Gastroesophageal sphincter (tissue), 3 donors: ENCODE measurements around the gene ZFYVE9.

ENCODE experiments used
- POLR2A ChIP-seq, 2 donors: fragments of 450-650 bp; IDR thresholded peaks; one replicate each; pipeline ENCODE4 v1.6.1; 2017; ENCODE audit warnings: antibody characterized with exemption in 2 of 2, mild to moderate bottlenecking in 2 of 2, moderate library complexity in 1 of 2
- POLR2AphosphoS5 ChIP-seq: sonication (generic); formaldehyde crosslinking; IDR thresholded peaks from one replicate; pipeline ENCODE4 v1.6.1; 2017; ENCODE audit warnings: antibody characterized with exemption
- TF ChIP-seq, protein P1 (sequence below), 4 experiments: fragments of 200-600 bp in 2 of 4; fragments of 450-650 bp in 2 of 4; sonication (generic) in 1 of 4; IDR thresholded peaks; one replicate each; pipeline ENCODE4 v1.5.1; 2017 to 2019; ENCODE audit warnings: antibody characterized with exemption in 4 of 4, mild to moderate bottlenecking in 2 of 4, moderate library complexity in 2 of 4

DNA sequence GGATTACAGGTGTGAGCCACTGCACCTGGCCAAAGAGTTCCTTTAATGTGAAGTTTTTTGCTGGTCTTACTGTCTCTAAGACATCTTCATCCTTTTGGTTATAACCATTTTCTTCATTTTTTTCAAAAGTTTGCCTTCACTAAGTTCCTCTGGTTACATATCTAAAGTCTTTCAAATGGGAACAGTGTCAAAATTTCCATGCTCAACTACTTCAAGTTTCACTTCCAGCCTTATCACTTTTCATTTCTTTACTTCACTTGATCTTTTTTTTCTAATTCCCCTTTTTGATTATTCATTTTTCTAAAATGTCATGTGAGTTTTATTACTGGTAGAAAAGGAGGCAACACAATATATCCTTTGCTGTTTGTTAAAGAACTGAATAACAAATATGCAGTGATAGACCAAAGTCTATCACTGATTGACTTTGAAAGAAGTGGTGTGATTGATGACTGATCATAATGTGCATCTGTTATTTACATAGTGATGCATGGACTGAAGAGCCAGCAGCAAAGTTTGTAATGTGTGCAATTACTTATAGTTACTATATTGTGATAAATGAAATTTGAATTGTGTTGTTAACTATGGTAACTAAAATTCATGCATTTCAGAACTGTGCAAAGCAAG lies 16.0 kb upstream of the ZFYVE9 start:
- TF ChIP-seq POLR2AphosphoS5 (no peak), POLR2A (IDR thresholded peaks at IDR 0.05) (no peak)
- TF ChIP-seq, protein P1, sequence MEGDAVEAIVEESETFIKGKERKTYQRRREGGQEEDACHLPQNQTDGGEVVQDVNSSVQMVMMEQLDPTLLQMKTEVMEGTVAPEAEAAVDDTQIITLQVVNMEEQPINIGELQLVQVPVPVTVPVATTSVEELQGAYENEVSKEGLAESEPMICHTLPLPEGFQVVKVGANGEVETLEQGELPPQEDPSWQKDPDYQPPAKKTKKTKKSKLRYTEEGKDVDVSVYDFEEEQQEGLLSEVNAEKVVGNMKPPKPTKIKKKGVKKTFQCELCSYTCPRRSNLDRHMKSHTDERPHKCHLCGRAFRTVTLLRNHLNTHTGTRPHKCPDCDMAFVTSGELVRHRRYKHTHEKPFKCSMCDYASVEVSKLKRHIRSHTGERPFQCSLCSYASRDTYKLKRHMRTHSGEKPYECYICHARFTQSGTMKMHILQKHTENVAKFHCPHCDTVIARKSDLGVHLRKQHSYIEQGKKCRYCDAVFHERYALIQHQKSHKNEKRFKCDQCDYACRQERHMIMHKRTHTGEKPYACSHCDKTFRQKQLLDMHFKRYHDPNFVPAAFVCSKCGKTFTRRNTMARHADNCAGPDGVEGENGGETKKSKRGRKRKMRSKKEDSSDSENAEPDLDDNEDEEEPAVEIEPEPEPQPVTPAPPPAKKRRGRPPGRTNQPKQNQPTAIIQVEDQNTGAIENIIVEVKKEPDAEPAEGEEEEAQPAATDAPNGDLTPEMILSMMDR (IDR thresholded peaks at IDR 0.05) = no peak
